Muscle of leg (tissue), 11 donors: ENCODE measurements around the gene APBA2. TPM values are rescaled to one million over a fixed set of nuclear protein-coding genes. Genes with fewer than 3 reads are reported as not detected.

ENCODE experiments used
- DNase-seq: peaks from one replicate; pipeline ENCODE4 v3.0.0; 2013
- H3K27ac ChIP-seq: one replicate; pipeline ENCODE4 v1.5.1; 2013; ENCODE audit warnings: mild to moderate bottlenecking, low read length, control low read depth
- H3K27me3 ChIP-seq: one replicate; pipeline ENCODE4 v1.6.1; 2013; ENCODE audit warnings: low read length; ENCODE audit not compliant: control insufficient read depth, insufficient read depth
- H3K36me3 ChIP-seq: one replicate; pipeline ENCODE4 v1.6.1; 2013; ENCODE audit warnings: low read length; ENCODE audit not compliant: control insufficient read depth, insufficient read depth
- H3K4me1 ChIP-seq: one replicate; pipeline ENCODE4 v1.6.1; 2013; ENCODE audit warnings: low read length; ENCODE audit not compliant: control insufficient read depth, insufficient read depth
- H3K4me3 ChIP-seq: one replicate; pipeline ENCODE4 v1.5.1; 2013; ENCODE audit warnings: low read length, control low read depth
- H3K9me3 ChIP-seq: replicated peaks from 2 replicates; pipeline ENCODE4 v1.6.1; 2013; ENCODE audit warnings: low read depth, low read length; ENCODE audit not compliant: control insufficient read depth
- WGBS: methylation state at CpG from one replicate; pipeline ENCODE4 v1.1.5; 2013; ENCODE audit warnings: missing lambda C conversion rate; ENCODE audit not compliant: insufficient coverage; 5-methylcytosine and 5-hydroxymethylcytosine counted together
- polyA plus RNA-seq, 8 donors: library from polyadenylated mRNA; unstranded; fragments of 120-200 nt; gene quantifications; one replicate each; pipeline versions ENCODE4 v1.2.1 to v1.2.3, GENCODE V29; 2013; ENCODE audit warnings: inconsistent platforms in 1 of 8, low replicate concordance in 1 of 8; ENCODE audit not compliant: insufficient read length in 8 of 8, insufficient read depth in 1 of 8
- total RNA-seq: library from RNA; stranded (reverse); fragments of 120-200 nt; gene quantifications from one replicate; pipeline ENCODE4 v1.2.4, GENCODE V29; 2013

The APBA2 gene
- total and polyA plus RNA-seq, 9 donors = 4.0 to 9.7 (median 5.7) TPM

GRCh38 chr15:29071882-29072273 is 186.1 kb downstream of the APBA2 start:
- Histone ChIP-seq H3K4me1 (no peaks in the 10 kb centered on the region), H3K36me3 (no peaks in the 10 kb centered on the region), H3K27me3 (no peaks in the 10 kb centered on the region), H3K4me3 (no peak overlapping the region), H3K9me3 (no peaks in the 10 kb centered on the region), H3K27ac (no peak overlapping the region)
- DNase-seq = no peak
- WGBS = 85% methylated on average over 4 of the region's 7 CpGs

- Histone ChIP-seq H3K4me3 (no peak overlapping the region), H3K27ac (no peak overlapping the region), H3K4me1 (no peaks in the 10 kb centered on the region), H3K27me3 (no peaks in the 10 kb centered on the region), H3K36me3 (no peaks in the 10 kb centered on the region), H3K9me3 (no peaks in the 10 kb centered on the region)
- no peak for DNase-seq
- WGBS = 86% methylated on average over 4 of the region's 5 CpGs
Observed at GRCh38 chr15:29072444-29072843, 186.7 kb downstream of the APBA2 start.

GRCh38 chr15:29074045-29074444 is 188.3 kb downstream of the APBA2 start:
- no CpG with 5 or more reads among the region's 4 CpGs for whole genome bisulfite sequencing

GRCh38 chr15:29078541-29078940 is 192.8 kb downstream of the APBA2 start:
- H3K9me3 ChIP-seq = no peaks in the 10 kb centered on the region
- 100% methylated on average over 1 of the region's 10 CpGs for WGBS
- H3K4me1 ChIP-seq = no peaks in the 10 kb centered on the region
- no peak overlapping the region for H3K27ac ChIP-seq
- no peaks in the 10 kb centered on the region for H3K36me3 ChIP-seq
- no peak overlapping the region for H3K4me3 ChIP-seq
- H3K27me3 ChIP-seq = no peaks in the 10 kb centered on the region
- no peak for DNase-seq

More at GRCh38 chr15:29074045-29074444, 188.3 kb downstream of the APBA2 start:
- DNase-seq = no peak
- Histone ChIP-seq H3K27me3 (no peaks in the 10 kb centered on the region), H3K36me3 (no peaks in the 10 kb centered on the region), H3K27ac (no peak overlapping the region), H3K4me3 (no peak overlapping the region), H3K9me3 (no peaks in the 10 kb centered on the region), H3K4me1 (no peaks in the 10 kb centered on the region)

GRCh38 chr15:29079479-29079878 is 193.7 kb downstream of the APBA2 start:
- WGBS = 92% methylated on average over 2 of the region's 5 CpGs
- H3K27me3 ChIP-seq = no peaks in the 10 kb centered on the region
- H3K4me1 ChIP-seq = no peaks in the 10 kb centered on the region
- H3K4me3 ChIP-seq = no peak overlapping the region
- H3K36me3 ChIP-seq = no peaks in the 10 kb centered on the region
- H3K9me3 ChIP-seq = peaks cover under 1% of the 10 kb centered on the region
- no peak overlapping the region for H3K27ac ChIP-seq
- no peak for DNase-seq

GRCh38 chr15:29081781-29082180 is 196.0 kb downstream of the APBA2 start:
- no peaks in the 10 kb centered on the region for H3K36me3 ChIP-seq
- H3K27ac ChIP-seq = no peak overlapping the region
- WGBS = 90% methylated on average over 7 of the region's 10 CpGs
- no peaks in the 10 kb centered on the region for H3K27me3 ChIP-seq
- H3K4me1 ChIP-seq = no peaks in the 10 kb centered on the region
- no peak overlapping the region for H3K4me3 ChIP-seq
- no peak for DNase-seq
- H3K9me3 ChIP-seq = peaks cover 4% of the 10 kb centered on the region

GRCh38 chr15:29083161-29083560 is 197.4 kb downstream of the APBA2 start:
- Histone ChIP-seq H3K4me3 (no peak overlapping the region), H3K4me1 (no peaks in the 10 kb centered on the region), H3K27ac (no peak overlapping the region), H3K9me3 (peaks cover 4% of the 10 kb centered on the region), H3K27me3 (no peaks in the 10 kb centered on the region), H3K36me3 (no peaks in the 10 kb centered on the region)
- no CpG with 5 or more reads among the region's 4 CpGs for WGBS
- no peak for DNase-seq

GRCh38 chr15:29083858-29084257 is 198.1 kb downstream of the APBA2 start:
- Histone ChIP-seq H3K4me1 (no peaks in the 10 kb centered on the region), H3K27me3 (no peaks in the 10 kb centered on the region), H3K4me3 (no peak overlapping the region), H3K27ac (no peak overlapping the region), H3K9me3 (peaks cover 4% of the 10 kb centered on the region), H3K36me3 (no peaks in the 10 kb centered on the region)
- no peak for DNase-seq
- WGBS = no CpG with 5 or more reads among the region's 2 CpGs

- no peak overlapping the region for H3K4me3 ChIP-seq
- 82% methylated on average over 3 of the region's 5 CpGs for WGBS
Observed at GRCh38 chr15:29086001-29086400, 200.2 kb downstream of the APBA2 start.

GRCh38 chr15:29086891-29087290 is 201.1 kb downstream of the APBA2 start:
- Histone ChIP-seq H3K27ac (no peak overlapping the region), H3K36me3 (no peaks in the 10 kb centered on the region), H3K4me1 (no peaks in the 10 kb centered on the region), H3K27me3 (no peaks in the 10 kb centered on the region), H3K4me3 (no peak overlapping the region), H3K9me3 (peaks cover 4% of the 10 kb centered on the region)
- WGBS = no CpG with 5 or more reads among the region's 2 CpGs
- no peak for DNase-seq

More at GRCh38 chr15:29086001-29086400, 200.2 kb downstream of the APBA2 start:
- Histone ChIP-seq H3K27ac (no peak overlapping the region), H3K27me3 (no peaks in the 10 kb centered on the region), H3K36me3 (no peaks in the 10 kb centered on the region), H3K4me1 (no peaks in the 10 kb centered on the region), H3K9me3 (peaks cover 4% of the 10 kb centered on the region)
- no peak for DNase-seq
